A673 (cell line): ENCODE results near the gene NETO2. TPM values are rescaled to one million over a fixed set of nuclear protein-coding genes. Genes with fewer than 3 reads are reported as not detected.

ENCODE experiments used
- BruUV-seq: library from RNA; stranded (reverse); fragments of 400-500 nt; replicated peaks from 2 replicates; lab custom pipeline; 2021; lab: Mats Ljungman, UMichigan
- CTCF ChIA-PET: fragments of 300-600 bp; sonication (Branson Sonifier 250); formaldehyde crosslinking; loops from one replicate; lab custom pipeline; 2022; ENCODE audit warnings: antibody characterized with exemption; lab: Charles Lee
- POLR2A ChIA-PET: fragments of 300-600 bp; sonication (Branson Sonifier 250); formaldehyde crosslinking; loops from one replicate; lab custom pipeline; 2022; ENCODE audit warnings: antibody characterized with exemption; ENCODE audit not compliant: low non-redundant PET; lab: Charles Lee
- DNase-seq: peaks from one replicate; pipeline ENCODE4 v3.0.0-alpha.2; 2015; ENCODE audit warnings: low spot score
- H3K27ac ChIP-seq: fragments of 200-600 bp; sonication (generic); 2 replicates; pipeline ENCODE4 v1.5.1; 2016; ENCODE audit warnings: mixed run types, low read depth, mild to moderate bottlenecking, mixed read lengths, antibody characterized with exemption, low read length; ENCODE audit not compliant: poor library complexity, severe bottlenecking
- H3K27me3 ChIP-seq: fragments of 200-600 bp; sonication (generic); replicated peaks from 2 replicates; pipeline ENCODE4 v1.6.1; 2017; ENCODE audit warnings: mixed run types, low read depth, mild to moderate bottlenecking, mixed read lengths, antibody characterized with exemption, low read length; ENCODE audit not compliant: insufficient read depth, poor library complexity
- H3K36me3 ChIP-seq: fragments of 200-600 bp; sonication (generic); 2 replicates; pipeline ENCODE4 v1.6.1; 2016; ENCODE audit warnings: mixed run types, mild to moderate bottlenecking, mixed read lengths, antibody characterized with exemption, low read length; ENCODE audit not compliant: insufficient read depth, poor library complexity, severe bottlenecking
- H3K4me1 ChIP-seq: fragments of 200-600 bp; sonication (generic); 2 replicates; pipeline ENCODE4 v1.6.1; 2017; ENCODE audit warnings: mixed run types, mild to moderate bottlenecking, mixed read lengths, antibody characterized with exemption, low read length; ENCODE audit not compliant: insufficient read depth, poor library complexity, severe bottlenecking
- H3K4me3 ChIP-seq: fragments of 200-600 bp; sonication (generic); 2 replicates; pipeline ENCODE4 v1.5.1; 2016; ENCODE audit warnings: low read depth, mixed run types, mild to moderate bottlenecking, mixed read lengths, low read length; ENCODE audit not compliant: poor library complexity, severe bottlenecking
- H3K9me3 ChIP-seq: fragments of 200-600 bp; sonication (generic); 2 replicates; pipeline ENCODE4 v1.6.1; 2016; ENCODE audit warnings: mixed run types, low read depth, mild to moderate bottlenecking, mixed read lengths, antibody characterized with exemption, low read length; ENCODE audit not compliant: poor library complexity, severe bottlenecking
- CTCF ChIP-seq: fragments of 300-800, 200-600 bp; sonication (generic); conservative IDR thresholded peaks from 2 replicates; pipeline ENCODE4 v1.5.1; 2017; ENCODE audit warnings: low read depth, mild to moderate bottlenecking, antibody characterized with exemption, low read length, moderate library complexity, mixed read lengths
- EZH2 ChIP-seq: fragments of 200-600 bp; sonication (generic); IDR thresholded peaks from 2 replicates; pipeline ENCODE4 v1.6.1; 2017; ENCODE audit warnings: borderline replicate concordance, low read depth, mild to moderate bottlenecking, mixed read lengths, antibody characterized with exemption, low read length; ENCODE audit not compliant: poor library complexity, severe bottlenecking
- intact Hi-C: fragments of 100-400 bp; cut with micrococcal nuclease; formaldehyde crosslinking; loops from one replicate; pipeline ENCODE4 v1.10.0; 2022; ENCODE audit not compliant: unreplicated experiment
- total RNA-seq: library from RNA; stranded (reverse); gene quantifications from 2 replicates; pipeline ENCODE4 v1.2.3, GENCODE V29; 2021

NETO2 gene
- total RNA-seq, 1 experiment from 2014 or later: 68.7 TPM

- ChIA-PET CTCF (no interaction called here), POLR2A (no interaction called here)
- DNase-seq: no peak
- intact Hi-C loops: no loop called here
- H3K4me1 ChIP-seq: no peaks in the 10 kb centered on the region
- H3K9me3 ChIP-seq: no peaks in the 10 kb centered on the region
- TF ChIP-seq EZH2: no peak
- TF ChIP-seq CTCF: no peak
- H3K36me3 ChIP-seq: no peaks in the 10 kb centered on the region
- BruUV-seq: no TSS peak
- H3K4me3 ChIP-seq: no peak overlapping the region
- H3K27me3 ChIP-seq: no peaks in the 10 kb centered on the region
- no peak overlapping the region for H3K27ac ChIP-seq
Observed at GRCh38 chr16:47043970-47044684, 99.6 kb downstream of the NETO2 start.

DNA sequence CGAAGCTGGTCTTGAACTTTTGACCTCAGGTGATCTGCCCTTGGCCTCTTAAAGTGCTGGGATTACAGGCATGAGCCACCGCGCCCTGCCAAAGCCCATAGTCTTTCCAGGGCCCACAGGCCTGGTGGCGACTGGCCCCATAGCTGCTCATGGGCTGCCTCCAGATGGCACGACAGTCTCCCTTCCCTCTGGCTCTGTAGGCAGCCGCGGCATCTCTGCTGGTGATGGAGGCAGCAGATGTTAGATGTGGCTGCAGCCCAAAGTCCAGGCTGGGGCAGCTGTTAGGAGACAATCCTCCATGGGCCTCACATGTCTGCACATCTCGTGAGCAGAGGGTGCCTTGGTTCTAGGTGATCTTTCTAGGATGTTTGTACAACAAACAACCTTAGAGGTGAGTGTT is 100.5 kb downstream of the NETO2 start:
- ChIA-PET CTCF (no interaction called here), POLR2A (no interaction called here)
- H3K27ac ChIP-seq: no peak overlapping the region
- intact Hi-C loops: no loop called here
- no peak for TF ChIP-seq CTCF
- TF ChIP-seq EZH2: no peak
- H3K36me3 ChIP-seq: no peaks in the 10 kb centered on the region
- no peaks in the 10 kb centered on the region for H3K27me3 ChIP-seq
- H3K4me1 ChIP-seq: no peaks in the 10 kb centered on the region
- BruUV-seq: no TSS peak
- H3K4me3 ChIP-seq: no peak overlapping the region
- DNase-seq: no peak
- no peaks in the 10 kb centered on the region for H3K9me3 ChIP-seq

GRCh38 chr16:47037746-47038458 is 105.8 kb downstream of the NETO2 start:
- TF ChIP-seq CTCF (peak; percentile 92), EZH2 (no peak)
- no peak overlapping the region for H3K27ac ChIP-seq
- BruUV-seq: no TSS peak
- no peaks in the 10 kb centered on the region for H3K27me3 ChIP-seq
- POLR2A ChIA-PET: no interaction called here
- peak overlapping the region; percentile 57 for H3K4me3 ChIP-seq
- intact Hi-C loops: loop anchor here (2.0 to 5.0 kb wide), 2 partner anchors 105 to 1119 kb away; partner anchors contain the start of genes ABCC12 and NETO2
- CTCF ChIA-PET: interaction anchor here (0.6 to 1.4 kb wide), 18 partner anchors 12 to 1619 kb away, joined by 3 to 10 read pairs (median 4); partner anchors contain the start of gene NETO2
- peak; percentile 88 for DNase-seq
- H3K36me3 ChIP-seq: no peaks in the 10 kb centered on the region
- H3K4me1 ChIP-seq: peaks cover 4% of the 10 kb centered on the region
- H3K9me3 ChIP-seq: no peaks in the 10 kb centered on the region
